Measurements from ENCODE around the gene ZNF687.

The ZNF687 gene

DNA sequence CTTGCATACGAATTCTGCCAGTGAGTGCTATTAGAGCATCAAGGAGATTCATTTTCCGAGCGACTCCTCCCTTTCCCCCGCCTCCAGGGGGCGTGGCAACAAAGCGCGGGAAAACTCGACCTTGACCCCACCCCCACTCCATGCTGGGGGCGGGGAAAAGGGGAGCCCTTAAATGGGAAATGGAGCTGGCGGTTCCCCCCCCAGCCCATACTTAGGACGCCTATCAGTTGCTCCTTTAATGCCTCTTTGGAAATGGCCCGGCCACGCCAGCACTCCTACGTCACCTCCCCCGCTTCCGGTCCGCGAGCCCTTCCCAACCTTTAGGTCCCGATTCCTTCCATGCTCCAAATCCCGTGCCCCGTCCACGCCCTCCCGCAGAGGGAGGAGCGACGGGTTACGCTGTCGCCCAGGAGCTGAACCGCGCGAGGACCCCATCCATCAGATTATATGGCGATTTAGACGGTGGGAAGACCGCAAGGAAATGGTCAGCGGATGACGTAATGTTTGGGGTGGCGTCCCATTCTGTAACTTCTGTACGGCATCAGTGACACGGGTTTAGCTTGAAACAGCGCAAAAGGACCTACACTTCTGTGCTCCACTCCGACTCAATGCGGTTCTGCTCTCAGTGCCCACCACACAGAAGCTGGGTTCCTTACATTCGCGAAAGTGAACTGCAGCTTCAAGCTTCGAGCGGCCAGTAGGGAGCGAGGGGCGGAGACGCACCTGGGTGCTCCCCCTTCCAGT lies 702 bp upstream of the ZNF687 start:
- peak; percentile 95 for DNase-seq

DNA sequence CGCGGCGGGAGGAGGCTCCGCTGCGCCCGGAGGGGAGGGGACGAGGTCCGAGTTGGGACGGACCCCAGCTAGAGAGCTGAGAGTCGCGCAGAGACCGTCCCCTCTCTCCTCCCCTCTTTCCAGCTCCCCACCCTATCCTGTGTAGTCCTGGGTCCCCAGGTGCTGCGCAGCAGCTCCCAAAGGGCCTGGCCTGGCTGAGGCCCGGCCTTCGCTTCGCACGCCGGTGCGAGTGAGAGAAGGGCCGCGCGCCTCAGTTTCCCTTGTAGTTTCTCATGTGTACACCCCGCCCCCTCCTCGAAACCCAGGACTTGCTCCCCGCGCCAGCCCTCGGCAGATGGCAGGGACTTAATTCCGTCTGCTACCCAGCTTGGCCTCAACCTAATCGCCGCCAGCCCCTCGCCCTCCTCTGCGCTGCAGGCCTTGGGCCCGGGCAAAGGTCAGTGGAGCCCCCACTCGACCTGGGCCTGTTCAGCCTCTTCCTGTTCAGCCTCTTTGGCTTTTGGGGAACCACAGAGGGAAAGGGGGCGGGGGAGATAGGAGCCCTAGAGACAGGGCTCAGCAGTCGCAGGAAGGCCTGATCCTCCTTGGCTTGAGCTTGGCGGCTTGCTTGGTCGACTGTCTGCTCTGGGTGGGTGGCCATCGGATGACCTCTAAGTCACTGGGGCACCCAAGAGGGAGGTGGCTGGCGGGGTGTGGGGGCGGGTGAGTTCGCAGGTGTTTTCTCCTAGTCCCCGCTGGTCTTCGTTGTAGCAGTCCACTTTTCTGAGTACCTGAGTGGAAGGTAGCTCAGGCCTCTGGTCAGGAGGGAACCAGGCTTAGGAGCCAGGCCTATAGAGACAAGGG lies 1.0 kb downstream of the ZNF687 start:
- DNase-seq: no peak

DNA sequence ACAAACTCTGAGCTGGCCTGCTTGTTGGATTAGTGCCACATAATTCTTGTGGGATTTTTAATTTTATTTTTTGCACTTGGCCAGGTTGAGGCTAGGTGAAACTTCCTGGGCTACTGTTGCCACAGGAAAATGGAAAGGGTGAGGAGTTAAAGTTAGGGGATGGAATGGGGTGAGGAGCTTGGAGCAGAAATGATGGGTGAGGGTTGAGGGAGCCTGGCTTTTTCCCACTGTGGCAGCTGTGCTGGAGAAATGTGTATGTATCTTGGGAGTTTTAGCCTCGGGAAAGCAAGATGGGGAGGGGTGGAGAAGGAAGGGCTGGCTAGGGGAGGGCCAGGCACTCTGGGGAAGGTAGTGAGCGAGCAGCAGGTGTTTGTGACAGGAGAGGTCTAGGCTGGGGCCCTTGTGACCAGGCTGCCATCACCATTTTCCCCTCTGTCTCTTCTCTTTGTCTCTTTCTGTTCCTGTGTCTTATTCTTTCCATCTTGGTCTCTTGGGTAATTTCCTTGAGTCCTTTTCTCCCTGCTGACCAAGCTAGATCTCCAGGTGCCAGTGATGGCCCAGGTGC lies 2.0 kb downstream of the ZNF687 start:
- no peak for DNase-seq

DNA sequence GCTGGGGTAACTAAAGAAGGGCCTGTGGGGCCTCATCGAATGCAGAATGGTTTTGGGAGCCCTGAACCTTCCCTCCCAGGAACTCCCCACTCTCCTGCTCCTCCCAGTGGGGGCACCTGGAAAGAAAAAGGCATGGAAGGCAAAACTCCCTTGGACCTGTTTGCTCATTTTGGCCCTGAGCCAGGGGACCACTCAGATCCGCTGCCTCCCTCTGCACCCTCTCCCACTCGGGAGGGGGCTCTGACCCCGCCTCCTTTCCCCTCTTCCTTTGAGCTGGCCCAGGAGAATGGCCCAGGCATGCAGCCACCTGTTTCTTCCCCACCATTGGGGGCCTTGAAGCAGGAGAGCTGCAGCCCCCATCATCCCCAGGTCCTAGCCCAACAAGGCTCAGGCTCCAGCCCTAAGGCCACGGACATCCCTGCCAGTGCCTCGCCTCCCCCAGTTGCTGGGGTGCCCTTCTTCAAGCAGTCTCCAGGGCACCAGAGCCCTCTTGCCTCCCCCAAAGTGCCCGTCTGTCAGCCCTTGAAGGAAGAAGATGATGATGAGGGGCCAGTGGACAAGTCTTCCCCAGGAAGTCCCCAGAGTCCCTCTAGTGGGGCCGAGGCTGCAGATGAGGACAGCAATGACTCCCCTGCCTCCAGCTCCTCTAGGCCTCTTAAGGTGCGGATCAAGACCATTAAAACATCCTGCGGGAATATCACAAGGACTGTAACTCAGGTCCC lies 4.7 kb downstream of the ZNF687 start:
- no peak for DNase-seq

DNA sequence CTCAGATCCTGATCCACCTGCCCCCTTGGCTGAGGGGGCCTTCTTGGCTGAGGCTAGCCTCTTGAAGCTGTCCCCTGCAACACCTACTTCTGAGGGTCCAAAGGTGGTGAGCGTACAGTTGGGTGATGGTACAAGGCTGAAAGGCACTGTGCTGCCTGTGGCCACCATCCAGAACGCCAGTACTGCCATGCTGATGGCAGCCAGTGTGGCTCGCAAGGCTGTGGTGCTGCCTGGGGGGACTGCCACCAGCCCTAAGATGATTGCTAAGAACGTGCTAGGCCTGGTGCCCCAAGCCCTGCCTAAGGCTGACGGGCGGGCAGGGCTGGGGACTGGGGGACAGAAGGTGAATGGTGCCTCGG lies 5.2 kb downstream of the ZNF687 start:
- no peak for DNase-seq

DNA sequence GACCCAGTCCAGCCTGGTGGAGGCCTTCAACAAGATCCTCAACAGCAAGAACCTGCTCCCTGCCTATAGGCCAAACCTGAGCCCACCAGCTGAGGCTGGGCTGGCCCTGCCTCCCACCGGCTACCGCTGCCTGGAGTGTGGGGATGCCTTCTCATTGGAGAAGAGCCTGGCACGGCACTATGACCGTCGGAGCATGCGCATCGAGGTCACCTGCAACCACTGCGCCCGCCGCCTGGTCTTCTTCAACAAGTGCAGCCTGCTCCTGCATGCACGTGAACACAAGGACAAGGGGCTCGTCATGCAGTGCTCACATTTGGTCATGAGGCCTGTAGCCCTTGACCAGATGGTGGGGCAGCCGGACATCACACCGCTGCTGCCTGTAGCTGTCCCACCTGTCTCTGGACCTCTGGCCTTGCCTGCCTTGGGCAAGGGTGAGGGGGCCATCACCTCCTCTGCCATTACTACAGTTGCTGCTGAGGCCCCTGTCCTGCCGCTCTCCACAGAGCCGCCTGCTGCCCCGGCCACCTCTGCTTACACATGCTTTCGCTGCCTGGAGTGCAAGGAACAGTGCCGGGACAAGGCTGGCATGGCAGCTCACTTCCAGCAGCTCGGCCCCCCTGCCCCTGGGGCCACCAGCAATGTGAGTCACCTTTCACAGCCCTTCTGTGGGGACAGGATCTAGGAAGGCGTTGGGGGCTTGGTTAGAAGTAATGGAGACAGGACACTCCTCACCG lies 5.8 kb downstream of the ZNF687 start:
- no peak for DNase-seq

DNA sequence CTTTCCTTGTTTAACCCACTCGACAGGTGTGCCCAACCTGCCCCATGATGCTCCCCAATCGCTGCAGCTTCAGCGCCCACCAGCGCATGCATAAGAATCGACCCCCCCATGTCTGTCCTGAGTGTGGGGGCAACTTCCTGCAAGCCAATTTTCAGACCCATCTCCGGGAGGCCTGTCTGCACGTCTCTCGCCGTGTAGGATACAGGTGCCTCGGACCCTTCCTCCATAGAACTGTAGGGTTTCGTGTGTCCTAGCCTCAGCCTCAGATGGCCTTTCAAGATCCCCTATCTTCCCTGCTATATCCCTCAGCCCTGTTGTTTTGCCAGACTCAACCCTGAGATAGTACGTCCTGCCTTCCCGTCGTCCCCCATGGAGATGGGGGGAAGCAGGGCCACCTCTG lies 6.4 kb downstream of the ZNF687 start:
- DNase-seq: no peak

DNA sequence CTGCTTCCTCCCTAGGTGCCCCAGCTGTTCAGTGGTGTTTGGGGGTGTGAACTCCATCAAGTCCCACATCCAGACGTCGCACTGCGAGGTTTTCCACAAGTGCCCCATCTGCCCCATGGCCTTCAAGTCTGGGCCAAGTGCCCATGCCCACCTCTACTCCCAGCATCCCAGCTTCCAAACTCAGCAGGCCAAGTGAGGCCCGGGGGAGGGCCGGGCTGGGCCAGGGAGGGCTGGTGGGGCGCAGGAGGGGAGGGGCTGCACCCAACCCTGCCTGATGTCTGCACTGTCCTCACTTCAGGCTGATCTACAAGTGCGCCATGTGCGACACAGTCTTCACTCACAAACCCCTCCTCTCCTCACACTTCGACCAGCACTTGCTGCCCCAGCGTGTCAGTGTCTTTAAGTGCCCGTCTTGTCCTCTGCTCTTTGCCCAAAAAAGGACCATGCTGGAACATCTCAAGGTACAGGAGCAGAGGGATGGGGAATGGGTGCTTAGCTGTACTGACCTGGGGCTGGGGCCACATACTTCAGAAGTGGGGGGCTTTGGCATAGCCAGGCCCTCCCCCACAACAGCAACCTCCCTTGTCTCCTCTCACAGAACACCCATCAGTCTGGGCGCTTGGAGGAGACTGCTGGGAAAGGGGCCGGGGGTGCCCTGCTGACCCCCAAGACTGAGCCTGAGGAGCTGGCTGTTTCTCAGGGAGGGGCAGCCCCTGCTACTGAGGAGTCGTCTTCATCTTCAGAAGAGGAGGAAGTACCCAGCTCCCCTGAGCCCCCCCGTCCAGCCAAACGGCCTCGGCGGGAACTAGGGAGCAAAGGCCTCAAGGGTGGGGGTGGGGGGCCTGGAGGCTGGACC lies 7.2 kb downstream of the ZNF687 start:
- no peak for DNase-seq

DNA sequence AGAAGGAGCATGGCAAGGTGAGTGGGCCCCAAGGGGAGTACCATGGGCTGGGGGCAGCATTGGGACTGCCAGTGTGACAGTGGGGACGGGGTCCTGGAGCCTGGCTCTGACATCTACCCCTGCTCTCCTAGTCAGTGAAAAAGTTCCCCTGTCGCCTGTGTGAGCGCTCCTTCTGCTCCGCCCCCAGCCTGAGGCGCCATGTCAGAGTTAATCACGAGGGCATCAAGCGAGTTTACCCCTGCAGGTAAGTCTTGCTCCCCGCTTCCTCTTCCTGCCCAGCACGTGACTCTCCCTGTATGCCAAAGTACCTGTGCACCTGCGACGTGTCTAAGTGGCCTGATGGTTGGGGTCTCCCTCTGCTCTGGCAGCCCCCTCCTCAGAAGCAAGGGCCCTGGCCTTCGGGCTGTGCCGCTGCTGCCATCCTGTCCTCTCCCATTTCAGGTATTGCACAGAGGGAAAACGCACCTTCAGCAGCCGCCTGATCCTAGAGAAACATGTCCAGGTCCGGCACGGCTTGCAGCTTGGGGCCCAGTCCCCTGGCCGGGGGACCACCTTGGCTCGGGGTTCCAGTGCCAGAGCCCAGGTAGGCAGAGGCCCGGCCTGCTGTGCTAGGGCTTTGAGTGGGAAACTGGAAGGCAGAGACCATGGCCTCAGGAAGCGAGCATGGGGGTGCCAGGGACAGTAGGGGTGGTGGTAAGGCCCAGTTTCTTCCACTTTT lies 8.1 kb downstream of the ZNF687 start:
- no peak for DNase-seq

DNA sequence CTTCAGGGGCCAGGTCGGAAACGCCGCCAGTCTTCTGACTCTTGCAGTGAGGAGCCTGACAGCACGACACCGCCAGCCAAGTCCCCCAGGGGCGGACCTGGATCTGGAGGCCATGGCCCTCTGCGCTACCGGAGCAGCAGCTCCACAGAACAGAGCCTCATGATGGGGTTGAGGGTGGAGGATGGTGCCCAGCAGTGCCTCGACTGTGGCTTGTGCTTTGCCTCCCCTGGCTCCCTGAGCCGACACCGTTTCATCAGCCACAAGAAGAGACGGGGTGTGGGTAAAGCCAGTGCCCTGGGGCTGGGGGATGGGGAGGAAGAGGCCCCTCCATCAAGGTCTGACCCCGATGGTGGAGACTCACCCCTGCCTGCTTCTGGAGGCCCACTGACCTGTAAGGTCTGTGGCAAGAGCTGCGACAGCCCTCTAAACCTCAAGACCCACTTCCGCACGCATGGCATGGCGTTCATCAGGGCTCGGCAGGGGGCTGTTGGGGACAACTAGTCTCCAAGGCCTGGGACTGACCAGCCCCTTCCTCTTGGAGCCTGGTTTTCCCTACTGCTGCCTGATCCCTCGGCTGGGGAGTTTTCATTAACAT lies 8.7 kb downstream of the ZNF687 start:
- DNase-seq: no peak

DNA sequence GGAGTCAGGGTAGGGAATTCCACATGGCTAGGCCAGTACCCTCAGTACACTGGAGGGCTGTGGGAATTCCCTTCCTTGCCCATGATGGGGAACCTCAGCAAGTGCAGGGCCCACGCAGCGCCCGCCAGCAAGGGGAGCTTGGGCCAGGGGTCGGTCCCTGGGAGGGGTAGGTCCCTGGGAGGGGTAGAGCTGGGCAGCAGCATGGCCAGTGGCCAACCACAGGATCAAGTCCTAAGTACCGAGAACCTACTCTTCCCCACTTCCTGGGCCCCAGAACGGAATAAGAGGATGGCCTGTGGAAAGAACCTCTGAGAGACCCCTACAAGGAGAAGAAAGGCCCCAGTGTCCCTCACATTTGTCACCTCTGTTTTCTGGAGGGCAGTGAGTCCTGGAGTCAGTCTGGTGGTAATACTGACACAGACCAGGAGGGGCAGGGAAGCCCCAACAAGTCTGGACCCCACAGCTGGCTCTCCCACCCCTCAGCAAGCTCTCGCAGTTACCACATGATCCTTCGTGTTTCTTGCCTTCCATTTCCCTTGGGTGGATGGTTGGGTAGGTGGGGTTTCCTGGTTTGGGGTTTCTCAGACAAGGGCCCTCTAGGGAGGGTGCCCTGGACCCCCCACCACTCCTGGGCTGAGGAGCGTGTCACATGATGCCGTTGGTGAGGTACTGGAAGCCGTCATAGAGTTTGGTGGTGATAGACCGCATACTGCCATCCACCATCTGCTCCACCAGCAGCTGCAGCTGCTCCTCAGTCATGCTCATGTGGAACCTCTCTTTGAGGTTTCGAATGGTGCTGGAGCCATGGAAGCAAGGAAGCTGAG lies 10.3 kb downstream of the ZNF687 start:
- no peak for DNase-seq

DNA sequence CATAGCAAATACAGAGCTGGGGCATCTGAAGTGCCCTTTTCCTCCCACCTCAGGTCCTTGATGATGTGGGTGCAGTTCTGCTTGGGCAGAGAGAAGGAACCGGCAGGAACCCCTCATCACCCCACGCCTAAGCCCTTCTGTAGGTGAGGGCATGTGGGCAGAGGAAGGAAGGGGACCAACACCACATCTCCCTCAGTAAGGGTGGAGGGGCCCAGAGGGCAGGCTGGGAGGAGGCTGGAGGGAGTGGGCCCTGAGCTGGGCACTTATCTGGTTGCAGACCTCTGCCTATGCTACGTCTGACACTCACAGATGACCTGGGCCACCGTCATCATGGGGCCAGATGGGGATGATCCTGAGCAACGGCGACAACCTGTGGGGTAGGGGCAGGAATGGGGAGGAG lies 11.0 kb downstream of the ZNF687 start:
- no peak for DNase-seq

DNA sequence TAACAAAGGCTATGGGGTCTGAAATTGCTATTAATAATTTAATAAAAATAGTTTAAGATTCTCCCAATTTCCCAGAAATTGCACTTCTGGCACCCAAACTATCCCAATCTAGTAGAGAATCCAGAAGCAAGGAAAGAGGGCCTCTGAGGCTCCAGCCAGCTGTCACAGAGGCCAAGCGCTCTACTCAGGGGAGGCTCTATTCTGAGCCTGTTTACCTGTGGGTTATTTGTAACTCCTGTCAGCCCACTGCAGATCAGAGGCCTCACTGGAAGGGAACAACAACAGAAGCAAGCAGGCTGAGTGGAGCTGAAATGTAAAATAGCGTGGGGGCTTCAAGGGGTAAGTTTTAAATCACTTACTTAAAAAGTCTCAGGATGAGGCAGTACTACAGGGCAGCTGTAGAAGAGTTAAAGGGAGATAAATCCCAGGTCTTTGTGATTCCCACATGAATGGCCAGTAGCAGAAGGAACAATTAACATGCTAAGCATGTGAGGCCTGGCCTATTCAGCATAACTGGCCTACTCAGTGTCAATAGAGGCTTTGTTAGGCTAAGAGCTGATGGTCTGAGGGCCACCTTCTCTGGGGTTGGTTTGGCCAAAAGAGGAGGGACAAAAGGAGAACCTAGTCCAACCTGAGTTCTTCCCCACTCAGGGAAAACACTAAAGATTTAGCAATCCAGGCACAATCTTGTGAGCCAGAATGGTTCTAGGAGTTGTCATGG lies 12.8 kb downstream of the ZNF687 start:
- no peak for DNase-seq

DNA sequence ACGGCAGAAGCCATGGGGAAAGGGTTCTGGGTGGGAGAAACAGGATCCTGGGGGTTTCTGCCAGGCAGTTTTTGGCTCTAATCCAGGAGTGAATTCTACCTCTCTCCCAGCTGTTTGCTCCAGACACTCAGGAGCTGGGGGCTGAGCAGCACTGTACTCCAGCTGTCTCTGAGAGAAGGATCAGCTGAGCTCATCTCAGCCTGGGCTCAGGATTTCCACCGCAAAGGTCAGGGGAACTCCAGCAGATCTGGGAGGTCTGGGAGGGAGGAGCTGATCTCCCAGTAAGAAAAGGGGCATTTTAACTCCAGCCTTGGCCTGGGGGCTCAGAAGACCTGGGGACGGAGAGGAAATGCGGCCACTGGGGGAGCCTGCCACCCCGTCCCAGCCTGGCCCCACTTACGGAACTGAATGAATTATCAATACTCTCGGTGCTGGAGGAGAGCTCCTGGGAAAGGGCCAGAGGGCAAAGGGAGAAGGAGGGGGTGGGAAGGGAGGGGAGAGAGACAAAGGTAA lies 27.8 kb downstream of the ZNF687 start:
- no peak for DNase-seq

DNA sequence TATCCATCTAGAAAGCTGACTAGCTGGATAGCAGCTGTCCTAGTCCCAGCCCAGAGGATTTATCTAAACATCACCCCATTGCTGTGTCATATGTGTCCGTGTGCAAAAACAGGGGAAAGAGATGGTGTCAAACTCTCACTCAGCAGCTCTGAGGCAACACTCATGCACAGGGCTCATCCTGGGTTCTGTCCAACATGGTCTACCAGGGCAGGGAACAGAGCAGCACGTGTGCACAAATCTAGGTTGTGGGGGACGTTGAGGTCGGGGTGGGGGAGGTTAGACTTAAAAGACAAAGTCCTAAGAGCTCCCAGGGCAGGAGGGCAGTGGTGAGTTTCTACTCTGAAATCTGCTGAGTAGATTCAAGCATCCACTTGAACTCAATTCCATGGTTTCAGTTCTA lies 28.9 kb downstream of the ZNF687 start:
- no peak for DNase-seq

DNA sequence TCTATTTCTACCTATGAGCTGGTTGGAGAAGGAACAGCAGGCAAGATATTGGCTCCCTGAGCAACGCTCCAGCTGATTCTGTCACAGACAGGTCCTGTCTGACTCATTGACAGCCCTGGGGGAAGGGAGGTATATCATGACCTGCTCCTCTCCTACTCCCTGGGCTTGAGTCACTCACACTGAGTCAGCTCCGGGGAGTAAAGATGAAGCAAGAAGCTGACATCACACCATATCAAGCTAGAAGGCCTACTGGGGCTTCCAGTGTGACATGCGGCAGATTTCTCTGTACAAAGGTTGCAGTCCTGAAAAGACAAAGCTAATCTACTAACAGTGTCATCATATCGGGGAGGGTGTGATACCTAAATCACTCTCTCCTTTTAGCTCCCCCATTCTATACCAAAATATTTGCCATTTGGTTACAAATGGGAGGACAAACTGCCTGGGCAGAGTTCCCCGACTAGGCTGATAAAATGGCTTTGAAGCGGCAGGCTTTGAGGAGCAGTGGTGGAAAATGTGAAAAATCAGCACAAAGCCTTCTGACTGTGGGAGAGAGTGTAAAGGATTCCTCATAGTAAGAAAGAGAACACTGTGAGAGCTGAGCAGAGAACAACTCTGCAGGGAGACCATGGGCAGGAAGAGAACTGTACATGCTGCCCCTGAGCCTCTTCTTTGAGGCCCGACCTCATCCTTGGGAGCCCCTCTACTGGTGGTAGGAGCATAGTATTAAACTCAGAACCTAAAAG lies 29.7 kb downstream of the ZNF687 start:
- DNase-seq: peak; percentile 41

DNA sequence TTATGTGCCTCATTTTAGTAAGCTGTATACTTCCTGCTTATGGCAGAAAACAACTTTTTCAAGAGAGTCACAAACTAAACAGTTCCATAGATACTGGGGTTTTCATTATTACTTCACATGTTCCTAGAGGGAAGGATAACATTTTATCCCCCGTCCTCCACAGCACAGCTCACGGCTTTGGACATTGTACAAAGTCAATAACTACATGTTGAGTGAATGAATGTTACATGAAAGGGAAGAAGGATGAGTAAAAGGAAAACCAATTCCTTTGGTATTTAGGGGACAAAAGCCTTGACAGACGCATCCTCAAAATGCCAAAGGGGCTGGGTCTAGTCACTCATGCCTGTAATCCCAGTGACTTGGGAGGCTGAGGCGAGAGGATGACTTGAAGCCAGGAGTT lies 30.3 kb downstream of the ZNF687 start:
- DNase-seq: no peak

DNA sequence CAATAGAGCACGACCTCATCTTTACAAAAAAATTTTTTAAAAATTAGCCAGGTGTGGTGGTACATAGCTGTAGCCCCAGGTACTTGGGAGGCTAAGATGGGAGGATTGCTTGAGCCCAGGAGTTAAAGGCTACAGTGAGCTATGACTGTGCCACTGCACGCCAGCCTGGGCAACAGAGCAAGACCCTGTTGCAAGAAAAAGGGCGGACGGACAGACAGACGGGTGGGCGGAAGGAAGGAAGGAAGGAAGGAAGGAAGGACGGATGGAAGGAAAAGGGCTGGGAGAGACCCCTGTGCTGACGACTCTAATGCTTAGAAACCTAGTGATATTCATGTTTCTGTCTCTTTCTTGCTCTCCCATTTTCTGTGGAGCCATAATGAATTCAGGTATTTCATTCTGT lies 30.7 kb downstream of the ZNF687 start:
- no peak for DNase-seq
